B cell (primary cell): ENCODE results near the gene TARBP2. TPM values are rescaled to one million over a fixed set of nuclear protein-coding genes. Genes with fewer than 3 reads are reported as not detected.

ENCODE experiments used
- ATAC-seq: fragments of 200-7000 bp; cut with Tn5 transposase; one replicate; pipeline ENCODE4 v1.10.0; 2021; ENCODE audit warnings: low read depth, mild to moderate bottlenecking, moderate number of reproducible peaks, moderate library complexity
- CTCF ChIA-PET: fragments of 350-600 bp; sonication (Branson Sonifier 250); formaldehyde crosslinking; loops from one replicate; lab custom pipeline; 2021; ENCODE audit warnings: antibody characterized with exemption, inconsistent platforms; lab: Charles Lee
- POLR2A ChIA-PET: fragments of 350-600 bp; sonication (Branson Sonifier 250); formaldehyde crosslinking; loops from one replicate; lab custom pipeline; 2021; ENCODE audit warnings: antibody characterized with exemption; lab: Charles Lee
- DNase-seq: peaks from one replicate; pipeline ENCODE4 v3.0.0; 2013
- H2AFZ ChIP-seq: 2 replicates; pipeline ENCODE4 v1.6.1; 2012; ENCODE audit warnings: mild to moderate bottlenecking, low read depth, low read length; ENCODE audit not compliant: insufficient read depth, poor library complexity, severe bottlenecking
- H3K27ac ChIP-seq, 2 donors: 1 replicate in 1 of 2; 2 replicates in 1 of 2; pipeline ENCODE4 v1.5.1; 2012 to 2013; ENCODE audit warnings: low read length in 2 of 2, mild to moderate bottlenecking in 2 of 2, moderate library complexity in 1 of 2
- H3K27me3 ChIP-seq, 4 experiments: fragments of 200-600 bp in 1 of 4; sonication (generic) in 1 of 4; replicated peaks in 1 of 4; 1 replicate in 2 of 4; 2 replicates in 2 of 4; pipeline versions ENCODE4 v1.6.1 to v1.7.0; 2013 to 2016; ENCODE audit warnings: low read length in 3 of 4, mild to moderate bottlenecking in 2 of 4, mixed read lengths in 1 of 4, moderate library complexity in 1 of 4; ENCODE audit not compliant: insufficient read depth in 4 of 4, control insufficient read depth in 3 of 4; ENCODE audit errors: control extremely low read depth in 1 of 4
- H3K36me3 ChIP-seq, 2 experiments: replicated peaks in 1 of 2; 1 replicate in 1 of 2; 2 replicates in 1 of 2; pipeline versions ENCODE4 v1.6.1 to v1.7.1; 2013; ENCODE audit warnings: low read length in 1 of 2; ENCODE audit not compliant: insufficient read depth in 2 of 2, control insufficient read depth in 1 of 2; ENCODE audit errors: control extremely low read depth in 1 of 2, extremely low read depth in 1 of 2
- H3K4me1 ChIP-seq, 2 donors: fragments of 200-600 bp in 1 of 2; sonication (generic) in 1 of 2; 1 replicate in 1 of 2; 2 replicates in 1 of 2; pipeline versions ENCODE4 v1.5.1 to v1.6.1; 2013 to 2017; ENCODE audit warnings: low read length in 2 of 2; ENCODE audit not compliant: control insufficient read depth in 2 of 2, insufficient read depth in 2 of 2
- H3K4me2 ChIP-seq: replicated peaks from 2 replicates; pipeline ENCODE3; 2012; ENCODE audit warnings: mild to moderate bottlenecking, low read depth, low read length; ENCODE audit not compliant: poor library complexity, severe bottlenecking
- H3K4me3 ChIP-seq, 5 experiments: fragments of 200-600 bp in 1 of 5; sonication (generic) in 1 of 5; 1 replicate in 3 of 5; 2 replicates in 2 of 5; pipeline versions ENCODE4 v1.5.1 to v1.7.0; 2011 to 2016; ENCODE audit warnings: low read length in 4 of 5, mild to moderate bottlenecking in 4 of 5, low read depth in 2 of 5, control low read depth in 1 of 5, moderate library complexity in 1 of 5; ENCODE audit not compliant: insufficient read depth in 1 of 5; ENCODE audit errors: control extremely low read depth in 1 of 5, extremely low read depth in 1 of 5
- H3K79me2 ChIP-seq: fragments of 200-600 bp; sonication (generic); one replicate; pipeline ENCODE4 v1.6.0; 2016; ENCODE audit warnings: low read length; ENCODE audit not compliant: control insufficient read depth, insufficient read depth
- H3K9ac ChIP-seq: fragments of 200-600 bp; sonication (generic); 2 replicates; pipeline ENCODE4 v1.6.1; 2017; ENCODE audit warnings: mild to moderate bottlenecking, low read length, moderate library complexity
- H3K9me3 ChIP-seq, 3 donors: one replicate each; pipeline versions ENCODE4 v1.6.1 to v1.7.1; 2013; ENCODE audit warnings: low read length in 2 of 3; ENCODE audit not compliant: control insufficient read depth in 2 of 3, insufficient read depth in 1 of 3; ENCODE audit errors: control extremely low read depth in 1 of 3
- H4K20me1 ChIP-seq: 2 replicates; pipeline ENCODE4 v1.6.0; 2012; ENCODE audit warnings: mild to moderate bottlenecking, low read length; ENCODE audit not compliant: insufficient read depth, control insufficient read depth, poor library complexity, severe bottlenecking
- H3K27ac Mint-ChIP-seq: one replicate; pipeline ENCODE4 v1.8.0; 2021; ENCODE audit warnings: mixed read lengths
- H3K27me3 Mint-ChIP-seq: one replicate; pipeline ENCODE4 v1.8.0; 2021; ENCODE audit warnings: mixed read lengths
- H3K4me1 Mint-ChIP-seq: one replicate; pipeline ENCODE4 v1.8.0; 2021; ENCODE audit warnings: mixed read lengths
- H3K4me3 Mint-ChIP-seq: one replicate; pipeline ENCODE4 v1.8.0; 2021; ENCODE audit warnings: mixed read lengths
- H3K9me3 Mint-ChIP-seq: one replicate; pipeline ENCODE4 v1.8.0; 2022; ENCODE audit warnings: mixed read lengths; ENCODE audit not compliant: insufficient read depth
- CTCF ChIP-seq: fragments of 200-600 bp; IDR thresholded peaks from one replicate; pipeline ENCODE4 v1.8.0; 2022; ENCODE audit warnings: antibody characterized with exemption, mild to moderate bottlenecking
- EZH2 ChIP-seq: IDR thresholded peaks from 2 replicates; pipeline ENCODE4 v1.6.1; 2012; ENCODE audit warnings: borderline replicate concordance, low read depth, mild to moderate bottlenecking, moderate library complexity, low read length; ENCODE audit not compliant: insufficient read depth, poor library complexity, severe bottlenecking
- WGBS: methylation state at CpG from one replicate; pipeline ENCODE4 v1.1.5; 2013; ENCODE audit warnings: missing lambda C conversion rate; ENCODE audit not compliant: insufficient coverage; 5-methylcytosine and 5-hydroxymethylcytosine counted together
- intact Hi-C: fragments of 100-400 bp; cut with micrococcal nuclease; formaldehyde crosslinking; loops from one replicate; pipeline ENCODE4 v1.10.0; 2022
- polyA plus RNA-seq: library from polyadenylated mRNA; depleted of rRNA; stranded (reverse); fragments of >200 nt; gene quantifications from 2 replicates; pipeline ENCODE4 v1.2.3, GENCODE V29; 2012
- total RNA-seq, 2 donors: library from RNA; stranded (reverse); fragments of 120-200 nt in 1 of 2; gene quantifications; 1 replicate in 1 of 2; 2 replicates in 1 of 2; pipeline versions ENCODE4 v1.2.3 to v1.2.4, GENCODE V29; 2013 to 2022

TARBP2 gene
- total and polyA plus RNA-seq, 2 donors (not counting 1 experiment from before 2014, with no cell fraction given), result 41.6 to 47.2 TPM

GRCh38 chr12:53530920-53531319 is 29.8 kb downstream of the TARBP2 start:
- no CpG with 5 or more reads among the region's 4 CpGs for WGBS
- Histone ChIP-seq H3K4me3 (no peak overlapping the region), H3K4me2 (no peak overlapping the region), H3K36me3 (peaks cover 13 to 69% of the 10 kb centered on the region in 2 experiments), H3K9ac (no peak overlapping the region), H3K79me2 (no peaks in the 10 kb centered on the region), H2AFZ (no peak overlapping the region), H3K27ac (no peak overlapping the region), H4K20me1 (no peaks in the 10 kb centered on the region), H3K4me1 (no peaks in the 10 kb centered on the region), H3K9me3 (no peaks in the 10 kb centered on the region), H3K27me3 (no peaks in the 10 kb centered on the region)
- H3K27me3 Mint-ChIP-seq, result no peaks in the 10 kb centered on the region
- H3K4me1 Mint-ChIP-seq, result no peaks in the 10 kb centered on the region
- POLR2A ChIA-PET, result no interaction called here
- H3K9me3 Mint-ChIP-seq, result no peaks in the 10 kb centered on the region
- H3K27ac Mint-ChIP-seq, result no peak overlapping the region
- CTCF ChIA-PET, result no interaction called here
- intact Hi-C loops, result no loop called here
- ATAC-seq (no peak), DNase-seq (no peak)
- no peak for TF ChIP-seq CTCF
- no peak for TF ChIP-seq EZH2
- no peak overlapping the region for H3K4me3 Mint-ChIP-seq

GRCh38 chr12:53532021-53532420 is 30.9 kb downstream of the TARBP2 start:
- POLR2A ChIA-PET, result no interaction called here
- no peak overlapping the region for H3K4me3 ChIP-seq
- Mint-ChIP-seq H3K27me3 (no peaks in the 10 kb centered on the region), H3K9me3 (no peaks in the 10 kb centered on the region), H3K4me3 (no peak overlapping the region), H3K4me1 (no peaks in the 10 kb centered on the region), H3K27ac (no peak overlapping the region)
- peaks cover 13 to 72% of the 10 kb centered on the region in 2 experiments for H3K36me3 ChIP-seq
- H3K4me2 ChIP-seq, result no peak overlapping the region
- H3K27ac ChIP-seq, result no peak overlapping the region
- CTCF ChIA-PET, result interaction anchor here (0.7 to 1.2 kb wide), 2 partner anchors 24 to 184 kb away, joined by 4 to 5 read pairs; no protein-coding TSS in a partner anchor
- no peaks in the 10 kb centered on the region for H4K20me1 ChIP-seq
- H3K9me3 ChIP-seq, result no peaks in the 10 kb centered on the region
- TF ChIP-seq CTCF (no peak), EZH2 (no peak)
- H3K79me2 ChIP-seq, result no peaks in the 10 kb centered on the region
- intact Hi-C loops, result no loop called here
- no peak overlapping the region for H2AFZ ChIP-seq
- DNase-seq (no peak), ATAC-seq (no peak)
- 90% methylated on average over 3 of the region's 3 CpGs for WGBS
- H3K27me3 ChIP-seq, result no peaks in the 10 kb centered on the region
- H3K9ac ChIP-seq, result no peak overlapping the region
- no peaks in the 10 kb centered on the region for H3K4me1 ChIP-seq
